AG10803 (cell line): ENCODE measurements around the gene WDTC1.
"Not testable (repeated sequence)": the region's sequence is repeated elsewhere in the genome, so short reads cannot be mapped to it uniquely, and the experiment has no call there.

Source experiments
- DNase-seq: peaks from one replicate; pipeline ENCODE4 v3.0.0; 2010; ENCODE audit warnings: low read depth
- H3K4me3 ChIP-seq: 2 replicates; pipeline ENCODE4 v1.5.1; 2011; ENCODE audit warnings: mild to moderate bottlenecking, low read length, control low read depth
- CTCF ChIP-seq: conservative IDR thresholded peaks from 2 replicates; pipeline ENCODE4 v1.5.1; 2011; ENCODE audit warnings: mild to moderate bottlenecking, low read length, control low read depth, inconsistent platforms

The WDTC1 gene

GRCh38 chr1:27284425-27285273 lies 50.2 kb downstream of the WDTC1 start:
- peak; percentile 69 for DNase-seq
- no peak overlapping the region for H3K4me3 ChIP-seq
- TF ChIP-seq CTCF: peak; percentile 83

DNA sequence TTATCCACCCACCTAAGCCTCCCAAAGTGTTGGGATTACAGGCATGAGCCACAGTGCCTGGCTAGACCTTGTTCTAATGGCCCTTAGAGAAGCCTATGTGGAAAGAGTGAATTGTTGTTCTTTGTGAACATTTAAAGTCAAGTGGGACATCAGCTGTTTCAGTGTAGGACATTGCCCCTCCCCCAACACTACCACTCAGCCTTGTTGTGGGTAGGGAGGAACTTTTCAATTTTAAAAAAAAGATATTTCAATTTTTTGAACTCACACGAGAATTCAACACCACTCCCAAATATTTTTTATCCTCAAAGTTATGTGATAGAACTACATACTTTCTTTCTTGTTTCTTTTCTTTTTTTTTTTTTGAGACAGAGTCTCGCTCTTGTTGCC lies 50.8 kb downstream of the WDTC1 start:
- no peak for TF ChIP-seq CTCF
- DNase-seq: no peak
- no peak overlapping the region for H3K4me3 ChIP-seq

DNA sequence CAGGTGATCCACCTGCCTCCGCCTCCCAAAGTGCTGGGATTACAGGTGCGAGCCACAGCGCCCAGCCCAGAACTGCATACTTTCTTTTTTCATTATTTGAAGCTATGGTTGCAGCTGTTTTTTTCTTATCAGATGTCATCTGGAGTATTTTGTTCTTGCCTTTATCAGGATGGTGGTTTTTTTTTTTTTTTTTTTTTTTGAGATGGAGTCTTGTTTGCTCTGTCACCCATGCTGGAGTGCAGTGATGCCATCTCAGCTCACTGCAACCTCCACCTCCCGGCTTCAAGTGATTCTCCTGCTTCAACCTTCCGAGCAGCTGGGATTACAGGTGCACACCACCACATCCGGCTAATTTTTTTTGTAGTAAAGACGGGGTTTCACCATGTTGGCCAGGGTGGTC lies 51.4 kb downstream of the WDTC1 start:
- not testable (repeated sequence) for H3K4me3 ChIP-seq, DNase-seq

DNA sequence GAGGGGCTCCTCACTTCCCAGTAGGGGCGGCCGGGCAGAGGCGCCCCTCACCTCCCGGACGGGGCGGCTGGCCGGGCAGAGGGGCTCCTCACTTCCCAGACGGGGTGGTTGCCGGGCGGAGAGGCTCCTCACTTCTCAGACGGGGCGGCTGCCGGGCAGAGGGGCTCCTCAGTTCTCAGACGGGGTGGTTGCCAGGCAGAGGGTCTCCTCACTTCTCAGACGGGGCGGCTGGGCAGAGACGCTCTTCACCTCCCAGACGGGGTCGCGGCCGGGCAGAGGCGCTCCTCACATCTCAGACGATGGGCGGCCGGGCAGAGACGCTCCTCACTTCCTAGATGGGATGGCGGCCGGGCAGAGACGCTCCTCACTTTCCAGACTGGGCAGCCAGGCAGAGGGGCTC lies 54.7 kb downstream of the WDTC1 start:
- not testable (repeated sequence) for H3K4me3 ChIP-seq, DNase-seq

GRCh38 chr1:27290581-27290980 lies 56.1 kb downstream of the WDTC1 start:
- DNase-seq: no peak
- TF ChIP-seq CTCF: no peak
- no peak overlapping the region for H3K4me3 ChIP-seq

DNA sequence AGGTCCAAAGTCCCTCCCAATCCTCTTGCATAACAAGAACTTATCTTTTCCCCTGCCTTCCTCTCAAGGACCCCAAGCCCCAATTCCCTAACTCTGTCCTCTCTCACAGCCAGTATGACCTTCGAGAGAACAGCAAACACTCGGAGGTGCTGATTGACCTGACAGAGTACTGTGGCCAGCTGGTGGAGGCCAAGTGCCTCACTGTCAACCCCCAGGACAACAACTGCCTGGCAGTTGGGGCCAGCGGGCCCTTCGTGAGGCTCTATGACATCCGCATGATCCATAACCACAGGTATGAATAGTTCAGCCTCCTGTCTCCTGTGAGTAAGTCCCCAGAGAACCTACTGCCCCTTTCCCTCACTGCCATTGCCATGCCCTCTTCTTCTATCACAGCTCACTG lies 57.7 kb downstream of the WDTC1 start:
- no peak for TF ChIP-seq CTCF
- no peak overlapping the region for H3K4me3 ChIP-seq
- DNase-seq: peak; percentile 31

GRCh38 chr1:27293915-27294314 lies 59.5 kb downstream of the WDTC1 start:
- DNase-seq: no peak
- no peak overlapping the region for H3K4me3 ChIP-seq
- TF ChIP-seq CTCF: no peak

GRCh38 chr1:27296773-27297291 lies 62.4 kb downstream of the WDTC1 start:
- TF ChIP-seq CTCF: peak; percentile 73
- H3K4me3 ChIP-seq: no peak overlapping the region
- peak; percentile 58 for DNase-seq
